ENCODE results near the gene BCL3. TPM values are rescaled to one million over a fixed set of nuclear protein-coding genes. Genes with fewer than 3 reads are reported as not detected.

Gene BCL3
- total RNA-seq, 1 experiment from 2014 or later = 2.2 TPM

DNA sequence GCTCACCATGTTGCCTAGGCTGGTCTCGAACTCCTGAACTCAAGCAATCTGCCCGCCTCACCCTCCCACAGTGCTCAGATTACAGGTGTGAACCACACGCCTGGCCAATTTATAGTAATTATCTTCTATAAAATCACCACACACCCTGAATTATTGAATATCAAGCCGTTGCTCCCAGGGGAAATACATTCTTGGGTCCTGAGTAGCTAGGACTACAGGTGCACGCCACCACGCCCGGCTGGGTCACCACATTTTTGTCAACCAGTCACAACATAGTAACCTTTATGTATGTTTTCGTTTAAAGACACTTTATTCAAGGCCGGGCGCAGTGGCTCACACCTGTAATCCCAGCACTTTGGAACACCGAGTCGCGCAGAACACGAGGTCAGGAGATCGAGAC, 37.5 kb downstream of the BCL3 start:
- Histone ChIP-seq H3K4me2 (ENCODE audit: insufficient read depth, insufficient read length, low read length) (no peak overlapping the region), H4K20me1 (ENCODE audit: control insufficient read depth, insufficient read depth, insufficient read length) (no peaks in the 10 kb centered on the region), H3K4me1 (ENCODE audit: insufficient read depth, low read length) (no peaks in the 10 kb centered on the region), H3K79me1 (ENCODE audit: insufficient read depth, low read depth, low read length, poor library complexity, severe bottlenecking) (no peaks in the 10 kb centered on the region), H3K56ac (ENCODE audit: insufficient read length, low read depth, low read length) (no peak overlapping the region), H4K8ac (replicated peaks; ENCODE audit: insufficient read length, low read depth, low read length) (no peak overlapping the region), H3K18ac (ENCODE audit: insufficient read length, low read depth, low read length) (no peak overlapping the region), H2AK5ac (ENCODE audit: insufficient read length, low read length) (no peak overlapping the region), H3K9ac (ENCODE audit: extremely low read depth, insufficient read length, low read length) (no peak overlapping the region), H3K27ac (ENCODE audit: insufficient read length, low read depth, low read length) (no peak overlapping the region), H2BK12ac (ENCODE audit: insufficient read length, low read depth, low read length) (no peak overlapping the region), H2BK5ac (ENCODE audit: insufficient read length, low read length) (no peak overlapping the region), H3K79me2 (ENCODE audit: insufficient read depth, low read length) (no peaks in the 10 kb centered on the region), H3K27me3 (ENCODE audit: insufficient read depth, low read length) (no peaks in the 10 kb centered on the region), H3K23me2 (ENCODE audit: insufficient read length, low read depth, low read length, poor library complexity, severe bottlenecking) (no peaks in the 10 kb centered on the region), H3K23ac (ENCODE audit: insufficient read length, low read depth, low read length) (no peak overlapping the region), H3K14ac (ENCODE audit: insufficient read depth, low read length) (no peak overlapping the region), H3T11ph (ENCODE audit: low read length) (no peak overlapping the region), H2AFZ (ENCODE audit: low read length) (no peak overlapping the region), H4K91ac (ENCODE audit: insufficient read length, low read depth, low read length) (no peak overlapping the region), H2BK20ac (ENCODE audit: low read depth, low read length, poor library complexity, severe bottlenecking) (no peak overlapping the region), H3K9me3 (ENCODE audit: control insufficient read depth, low read depth, low read length) (no peaks in the 10 kb centered on the region), H2BK120ac (ENCODE audit: low read depth, low read length, poor library complexity, severe bottlenecking) (no peak overlapping the region), H3K4ac (ENCODE audit: low read depth, low read length) (no peak overlapping the region), H4K5ac (ENCODE audit: insufficient read length, low read depth, low read length) (no peak overlapping the region), H2BK15ac (ENCODE audit: low read depth, low read length) (no peak overlapping the region)
- H3K36me3 Mint-ChIP-seq (ENCODE audit: insufficient read depth in 1 of 3, low read depth in 3 of 3) = peaks cover 6 to 42% (median 26%) of the 10 kb centered on the region in 3 experiments; a peak in 6 of 7 replicates
- H3K27me3 Mint-ChIP-seq (ENCODE audit: low read depth) = no peaks in the 10 kb centered on the region
- H3K27ac Mint-ChIP-seq = no peak overlapping the region
- WGBS (ENCODE audit: extremely low coverage, insufficient read length, low lambda C conversion rate) = no CpG with 5 or more reads among the region's 15 CpGs
- peaks cover 6 to 7% of the 10 kb centered on the region in 2 experiments for H3K4me1 Mint-ChIP-seq
- H3K4me3 Mint-ChIP-seq = no peak overlapping the region
- DNase-seq = no peak
- TF ChIP-seq, protein P1, sequence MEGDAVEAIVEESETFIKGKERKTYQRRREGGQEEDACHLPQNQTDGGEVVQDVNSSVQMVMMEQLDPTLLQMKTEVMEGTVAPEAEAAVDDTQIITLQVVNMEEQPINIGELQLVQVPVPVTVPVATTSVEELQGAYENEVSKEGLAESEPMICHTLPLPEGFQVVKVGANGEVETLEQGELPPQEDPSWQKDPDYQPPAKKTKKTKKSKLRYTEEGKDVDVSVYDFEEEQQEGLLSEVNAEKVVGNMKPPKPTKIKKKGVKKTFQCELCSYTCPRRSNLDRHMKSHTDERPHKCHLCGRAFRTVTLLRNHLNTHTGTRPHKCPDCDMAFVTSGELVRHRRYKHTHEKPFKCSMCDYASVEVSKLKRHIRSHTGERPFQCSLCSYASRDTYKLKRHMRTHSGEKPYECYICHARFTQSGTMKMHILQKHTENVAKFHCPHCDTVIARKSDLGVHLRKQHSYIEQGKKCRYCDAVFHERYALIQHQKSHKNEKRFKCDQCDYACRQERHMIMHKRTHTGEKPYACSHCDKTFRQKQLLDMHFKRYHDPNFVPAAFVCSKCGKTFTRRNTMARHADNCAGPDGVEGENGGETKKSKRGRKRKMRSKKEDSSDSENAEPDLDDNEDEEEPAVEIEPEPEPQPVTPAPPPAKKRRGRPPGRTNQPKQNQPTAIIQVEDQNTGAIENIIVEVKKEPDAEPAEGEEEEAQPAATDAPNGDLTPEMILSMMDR (conservative IDR thresholded peaks at IDR 0.05) = no peak
- H3K9me3 Mint-ChIP-seq = no peaks in the 10 kb centered on the region; a peak in 1 of 5 replicates

All from H9 (cell line).